GM19397 (cell line): Measurements from ENCODE around the gene SLC35F6.
"Not testable (repeated sequence)": the region's sequence is repeated elsewhere in the genome, so short reads cannot be mapped to it uniquely, and the experiment has no call there.

Source experiments
- ATAC-seq: cut with Tn5 transposase; IDR thresholded peaks from one replicate; pipeline ENCODE4 v1.9.1; 2021; ENCODE audit warnings: mild to moderate bottlenecking, moderate library complexity; ENCODE audit not compliant: unreplicated experiment

SLC35F6 gene

GRCh38 chr2:26730549-26731344, 33.3 kb upstream of the SLC35F6 start:
- no peak for ATAC-seq

GRCh38 chr2:26731714-26732113, 32.4 kb upstream of the SLC35F6 start:
- no peak for ATAC-seq

GRCh38 chr2:26732446-26732845, 31.6 kb upstream of the SLC35F6 start:
- no peak for ATAC-seq

GRCh38 chr2:26733413-26733812, 30.7 kb upstream of the SLC35F6 start:
- no peak for ATAC-seq

GRCh38 chr2:26735097-26735496, 29.0 kb upstream of the SLC35F6 start:
- ATAC-seq, result no peak

GRCh38 chr2:26735883-26736588, 28.0 kb upstream of the SLC35F6 start:
- ATAC-seq, result no peak

- ATAC-seq, result no peak
Measured at GRCh38 chr2:26737221-26737620, 26.9 kb upstream of the SLC35F6 start.

GRCh38 chr2:26738481-26738880, 25.6 kb upstream of the SLC35F6 start:
- no peak for ATAC-seq

GRCh38 chr2:26739514-26739913, 24.6 kb upstream of the SLC35F6 start:
- ATAC-seq, result no peak

GRCh38 chr2:26740346-26740745, 23.7 kb upstream of the SLC35F6 start:
- no peak for ATAC-seq

- ATAC-seq, result no peak
Measured at GRCh38 chr2:26740890-26741302, 23.2 kb upstream of the SLC35F6 start.

GRCh38 chr2:26742048-26742770, 21.9 kb upstream of the SLC35F6 start:
- ATAC-seq, result no peak

- ATAC-seq, result no peak
Measured at GRCh38 chr2:26743852-26744251, 20.2 kb upstream of the SLC35F6 start.

- no peak for ATAC-seq
Measured at GRCh38 chr2:26744953-26745352, 19.1 kb upstream of the SLC35F6 start.

- ATAC-seq, result no peak
Measured at GRCh38 chr2:26745609-26746327, 18.3 kb upstream of the SLC35F6 start.

GRCh38 chr2:26746934-26747333, 17.1 kb upstream of the SLC35F6 start:
- ATAC-seq, result no peak

- ATAC-seq, result not testable (repeated sequence)
Measured at GRCh38 chr2:26749787-26750420, 14.2 kb upstream of the SLC35F6 start.

- ATAC-seq, result not testable (repeated sequence)
Measured at GRCh38 chr2:26750467-26750866, 13.6 kb upstream of the SLC35F6 start.

- ATAC-seq, result no peak
Measured at GRCh38 chr2:26752656-26753055, 11.4 kb upstream of the SLC35F6 start.

GRCh38 chr2:26754539-26754938, 9.5 kb upstream of the SLC35F6 start:
- no peak for ATAC-seq
